OCI-LY7 (cell line): ENCODE data around the gene PGM2L1. TPM values are rescaled to one million over a fixed set of nuclear protein-coding genes. Genes with fewer than 3 reads are reported as not detected.

Source experiments
- BruUV-seq: library from RNA; stranded (reverse); fragments of 400-500 nt; replicated peaks from 2 replicates; lab custom pipeline; 2021; lab: Mats Ljungman, UMichigan
- CTCF ChIA-PET: fragments of 300-600 bp; sonication (Branson Sonifier 250); formaldehyde crosslinking; loops from one replicate; lab custom pipeline; 2022; ENCODE audit warnings: antibody characterized with exemption; ENCODE audit not compliant: unreplicated experiment; lab: Charles Lee
- POLR2A ChIA-PET: fragments of 300-600 bp; sonication (Branson Sonifier 250); formaldehyde crosslinking; loops from one replicate; lab custom pipeline; 2022; ENCODE audit warnings: antibody characterized with exemption; lab: Charles Lee
- DNase-seq: peaks from one replicate; pipeline ENCODE4 v3.0.0-alpha.2; 2015; ENCODE audit warnings: low spot score
- H2AFZ ChIP-seq: fragments of 200-600 bp; sonication (generic), shearing (Covaris generic); 2 replicates; pipeline ENCODE4 v1.6.1; 2014; ENCODE audit warnings: mild to moderate bottlenecking, antibody characterized with exemption, low read length, moderate library complexity
- H3K27ac ChIP-seq: fragments of 200-600 bp; sonication (generic); 2 replicates; pipeline ENCODE4 v1.5.1; 2014; ENCODE audit warnings: mixed run types, low read depth, mild to moderate bottlenecking, moderate library complexity, low read length, inconsistent platforms; ENCODE audit not compliant: poor library complexity, severe bottlenecking
- H3K36me3 ChIP-seq: fragments of 200-600 bp; sonication (generic); 2 replicates; pipeline ENCODE4 v1.6.1; 2014; ENCODE audit warnings: mild to moderate bottlenecking, antibody characterized with exemption, low read length, moderate library complexity, mixed read lengths; ENCODE audit not compliant: insufficient read depth
- H3K4me1 ChIP-seq: fragments of 200-600 bp; sonication (generic); 2 replicates; pipeline ENCODE4 v1.5.1; 2014; ENCODE audit warnings: mild to moderate bottlenecking, low read length; ENCODE audit not compliant: insufficient read depth, poor library complexity, severe bottlenecking
- H3K4me2 ChIP-seq: fragments of 200-600 bp; sonication (generic); 2 replicates; pipeline ENCODE4 v1.6.1; 2014; ENCODE audit warnings: mild to moderate bottlenecking, low read length
- H3K4me3 ChIP-seq: fragments of 200-600 bp; sonication (generic); 2 replicates; pipeline ENCODE4 v1.5.1; 2014; ENCODE audit warnings: mild to moderate bottlenecking, low read depth, low read length; ENCODE audit not compliant: poor library complexity, severe bottlenecking
- H3K79me2 ChIP-seq: fragments of 200-600 bp; sonication (generic); 2 replicates; pipeline ENCODE4 v1.6.1; 2016; ENCODE audit warnings: low read depth, mild to moderate bottlenecking, low read length, moderate library complexity, mixed read lengths; ENCODE audit not compliant: insufficient read depth
- H3K9me2 ChIP-seq: fragments of 200-600 bp; sonication (generic); 2 replicates; pipeline ENCODE4 v1.6.1; 2016; ENCODE audit warnings: mild to moderate bottlenecking, low read length, mixed read lengths; ENCODE audit not compliant: insufficient read depth
- H3K9me3 ChIP-seq: fragments of 200-600 bp; sonication (generic); 2 replicates; pipeline ENCODE4 v1.6.1; 2014; ENCODE audit warnings: mild to moderate bottlenecking, mixed run types, low read length, mixed read lengths
- H4K20me1 ChIP-seq: fragments of 200-600 bp; sonication (generic); 2 replicates; pipeline ENCODE4 v1.6.1; 2014; ENCODE audit warnings: mild to moderate bottlenecking, antibody characterized with exemption, low read length, moderate library complexity, mixed read lengths; ENCODE audit not compliant: insufficient read depth
- CTCF ChIP-seq: fragments of 200-600 bp; sonication (generic); conservative IDR thresholded peaks from 2 replicates; pipeline ENCODE4 v1.5.1; 2014; ENCODE audit warnings: mild to moderate bottlenecking, antibody characterized with exemption, low read length, moderate library complexity, mixed read lengths
- EZH2phosphoT487 ChIP-seq: fragments of 200-600 bp; sonication (generic); IDR thresholded peaks from 2 replicates; pipeline ENCODE4 v1.6.1; 2018; ENCODE audit warnings: low read depth, borderline replicate concordance, mild to moderate bottlenecking, mixed run types, antibody characterized with exemption, low read length, moderate library complexity, mixed read lengths
- intact Hi-C: fragments of 100-400 bp; cut with micrococcal nuclease; formaldehyde crosslinking; loops from one replicate; pipeline ENCODE4 v1.10.0; 2022; ENCODE audit not compliant: unreplicated experiment
- total RNA-seq, 2 experiments: library from RNA; depleted of rRNA in 1 of 2; stranded (reverse); fragments of >200 nt in 1 of 2; shearing (Covaris generic) in 1 of 2; gene quantifications; 2 replicates each; pipeline ENCODE4 v1.2.3, GENCODE V29; 2014 to 2022

The PGM2L1 gene
- total RNA-seq, 2 experiments from 2014 or later, result 0.78 to 0.79 TPM

DNA sequence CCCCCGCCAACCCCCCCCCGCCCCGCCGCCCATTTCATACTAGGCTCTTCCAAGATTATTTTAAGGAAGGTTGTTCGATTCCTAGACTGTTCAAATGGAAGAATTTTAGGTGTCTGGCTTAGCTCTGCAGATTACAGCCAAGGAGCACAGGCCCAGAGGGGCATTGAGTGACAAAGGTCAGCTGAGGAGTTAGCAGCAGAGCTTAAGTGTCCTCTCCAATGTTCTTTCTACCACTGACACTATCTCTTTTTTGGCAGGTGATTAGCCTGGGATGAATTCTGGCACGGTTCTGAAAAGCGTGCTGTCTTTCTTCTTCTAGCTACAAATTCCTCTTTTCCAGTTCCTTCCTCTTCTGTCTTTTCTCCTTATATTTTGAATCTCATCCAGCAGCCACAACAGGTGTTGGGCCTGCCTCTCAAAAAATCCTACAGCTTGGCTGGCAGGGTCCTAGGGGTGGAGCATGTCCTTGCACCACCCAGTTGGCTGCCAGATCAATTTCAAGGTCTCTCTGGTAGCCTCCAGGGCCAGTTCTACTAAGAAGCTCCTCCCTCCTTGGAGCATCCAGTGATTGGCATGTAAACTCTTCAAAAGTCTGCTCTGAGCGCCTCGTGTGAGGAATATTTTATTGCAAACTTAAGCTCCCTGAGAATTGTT, 46.1 kb upstream of the PGM2L1 start:
- no peak for DNase-seq
- ChIA-PET CTCF (interaction anchor here (0.6 kb wide), 1 partner anchor 54 kb away, joined by 3 read pairs; no protein-coding TSS in a partner anchor), POLR2A (no interaction called here)
- H4K20me1 ChIP-seq, result no peaks in the 10 kb centered on the region
- no peaks in the 10 kb centered on the region for H3K36me3 ChIP-seq
- intact Hi-C loops, result no loop called here
- no peak for TF ChIP-seq CTCF
- TF ChIP-seq EZH2phosphoT487, result no peak
- H3K4me2 ChIP-seq, result no peak overlapping the region
- no peaks in the 10 kb centered on the region for H3K9me2 ChIP-seq
- H3K4me1 ChIP-seq, result no peaks in the 10 kb centered on the region
- H2AFZ ChIP-seq, result no peak overlapping the region
- H3K27ac ChIP-seq, result no peak overlapping the region
- no TSS peak for BruUV-seq
- no peaks in the 10 kb centered on the region for H3K9me3 ChIP-seq
- no peaks in the 10 kb centered on the region for H3K79me2 ChIP-seq
- H3K4me3 ChIP-seq, result no peak overlapping the region

DNA sequence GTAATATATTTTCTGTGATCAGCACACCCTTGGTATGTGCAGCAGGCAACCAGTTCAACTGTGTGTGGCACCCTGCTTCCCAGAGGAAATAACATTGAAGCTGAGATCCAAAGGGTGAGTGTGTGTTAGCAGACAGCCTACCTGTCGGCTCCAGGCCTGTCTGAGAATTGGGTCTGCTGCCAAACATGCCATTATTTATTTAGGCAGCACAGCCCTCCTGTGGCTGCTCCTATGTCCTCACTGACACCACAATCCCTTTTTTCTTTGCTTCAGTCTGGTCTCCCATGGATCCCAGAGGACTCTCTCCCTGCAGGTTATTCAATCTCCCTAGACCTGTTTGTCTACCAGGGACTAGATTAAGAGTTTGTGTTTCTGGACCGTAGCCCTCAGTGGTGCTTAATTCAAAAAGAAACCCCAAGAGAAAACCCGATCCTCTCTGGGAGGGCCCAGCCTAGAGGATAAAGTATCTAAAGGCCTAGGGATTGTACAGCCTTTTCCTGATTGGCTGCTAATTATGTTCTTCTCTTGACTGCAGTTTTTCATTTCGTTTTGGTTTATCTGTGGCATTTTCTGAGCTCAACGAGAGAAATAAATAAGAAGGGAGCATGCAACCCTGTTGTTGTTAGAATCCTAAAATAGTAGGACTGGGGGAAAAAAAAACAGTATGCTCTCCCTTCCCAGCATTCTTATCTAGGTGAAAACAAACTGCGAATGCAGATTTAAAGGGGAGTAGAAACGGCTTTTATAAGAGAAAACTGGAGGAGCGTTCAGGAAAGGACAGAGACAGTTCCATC, 45.0 kb upstream of the PGM2L1 start:
- POLR2A ChIA-PET, result no interaction called here
- Histone ChIP-seq H3K79me2 (no peaks in the 10 kb centered on the region), H3K4me2 (no peak overlapping the region), H2AFZ (no peak overlapping the region), H3K9me2 (no peaks in the 10 kb centered on the region), H3K4me3 (no peak overlapping the region), H3K27ac (no peak overlapping the region), H3K9me3 (no peaks in the 10 kb centered on the region), H3K36me3 (no peaks in the 10 kb centered on the region), H3K4me1 (no peaks in the 10 kb centered on the region), H4K20me1 (no peaks in the 10 kb centered on the region)
- TF ChIP-seq EZH2phosphoT487 (no peak), CTCF (no peak)
- CTCF ChIA-PET, result interaction anchor here (0.6 kb wide), 1 partner anchor 53 kb away, joined by 3 read pairs; no protein-coding TSS in a partner anchor
- DNase-seq, result no peak
- intact Hi-C loops, result no loop called here
- BruUV-seq, result no TSS peak

- Histone ChIP-seq H3K36me3 (no peaks in the 10 kb centered on the region), H4K20me1 (no peaks in the 10 kb centered on the region), H3K9me3 (no peaks in the 10 kb centered on the region), H3K9me2 (no peaks in the 10 kb centered on the region), H3K79me2 (no peaks in the 10 kb centered on the region), H3K4me2 (no peak overlapping the region), H3K27ac (no peak overlapping the region), H3K4me1 (no peaks in the 10 kb centered on the region), H3K4me3 (no peak overlapping the region), H2AFZ (no peak overlapping the region)
- ChIA-PET CTCF (no interaction called here), POLR2A (no interaction called here)
- TF ChIP-seq EZH2phosphoT487 (no peak), CTCF (no peak)
- BruUV-seq, result no TSS peak
- DNase-seq, result no peak
- intact Hi-C loops, result no loop called here
Observed at GRCh38 chr11:74442636-74443035, 44.4 kb upstream of the PGM2L1 start.
